Uterus (tissue), 2 donors: ENCODE data around the gene DNTT.

Experiments
- POLR2A ChIP-seq, 2 donors: fragments of 450-650 bp; IDR thresholded peaks; one replicate each; pipeline ENCODE4 v1.6.1; 2016; ENCODE audit warnings: antibody characterized with exemption in 2 of 2, mild to moderate bottlenecking in 1 of 2, moderate library complexity in 1 of 2
- TF ChIP-seq, protein P1 (sequence below), 4 experiments: fragments of 200-600 bp in 2 of 4; fragments of 450-650 bp in 2 of 4; sonication (generic) in 2 of 4; IDR thresholded peaks; one replicate each; pipeline ENCODE4 v1.5.1; 2016 to 2019; ENCODE audit warnings: antibody characterized with exemption in 4 of 4, mild to moderate bottlenecking in 2 of 4, moderate library complexity in 1 of 4

DNA sequence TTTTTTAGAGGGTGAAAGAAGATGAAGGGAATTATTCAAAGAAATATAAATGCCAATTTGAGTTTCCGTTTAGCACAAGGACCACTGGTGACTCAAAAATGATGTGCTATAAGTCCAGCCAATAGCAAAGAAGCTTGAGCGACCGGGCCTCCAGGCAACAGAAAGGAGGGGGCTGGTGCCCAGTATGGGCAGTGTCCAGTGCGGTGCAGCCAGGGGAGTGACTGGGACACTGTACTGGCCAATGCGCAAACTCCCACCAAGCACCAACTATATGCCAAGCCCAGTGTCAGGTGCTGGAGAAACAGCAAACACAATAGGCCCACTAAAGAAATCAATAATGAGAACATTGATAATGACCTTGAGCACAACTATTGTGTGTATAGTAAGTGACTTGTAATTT, 64.7 kb downstream of the DNTT start:
- TF ChIP-seq, protein P1, sequence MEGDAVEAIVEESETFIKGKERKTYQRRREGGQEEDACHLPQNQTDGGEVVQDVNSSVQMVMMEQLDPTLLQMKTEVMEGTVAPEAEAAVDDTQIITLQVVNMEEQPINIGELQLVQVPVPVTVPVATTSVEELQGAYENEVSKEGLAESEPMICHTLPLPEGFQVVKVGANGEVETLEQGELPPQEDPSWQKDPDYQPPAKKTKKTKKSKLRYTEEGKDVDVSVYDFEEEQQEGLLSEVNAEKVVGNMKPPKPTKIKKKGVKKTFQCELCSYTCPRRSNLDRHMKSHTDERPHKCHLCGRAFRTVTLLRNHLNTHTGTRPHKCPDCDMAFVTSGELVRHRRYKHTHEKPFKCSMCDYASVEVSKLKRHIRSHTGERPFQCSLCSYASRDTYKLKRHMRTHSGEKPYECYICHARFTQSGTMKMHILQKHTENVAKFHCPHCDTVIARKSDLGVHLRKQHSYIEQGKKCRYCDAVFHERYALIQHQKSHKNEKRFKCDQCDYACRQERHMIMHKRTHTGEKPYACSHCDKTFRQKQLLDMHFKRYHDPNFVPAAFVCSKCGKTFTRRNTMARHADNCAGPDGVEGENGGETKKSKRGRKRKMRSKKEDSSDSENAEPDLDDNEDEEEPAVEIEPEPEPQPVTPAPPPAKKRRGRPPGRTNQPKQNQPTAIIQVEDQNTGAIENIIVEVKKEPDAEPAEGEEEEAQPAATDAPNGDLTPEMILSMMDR (IDR thresholded peaks at IDR 0.05): no peak
- TF ChIP-seq POLR2A (IDR thresholded peaks at IDR 0.05): no peak
